Hematopoietic multipotent progenitor cell treated with erythropoietin and hydrocortisone succinate and interleukin-3 and kit ligand, for 6 days (in vitro differentiated cells): ENCODE measurements around the gene PIP5KL1.

ENCODE experiments used
- DNase-seq: peaks from one replicate; pipeline ENCODE4 v3.0.0-alpha.2; 2015

PIP5KL1 gene

DNA sequence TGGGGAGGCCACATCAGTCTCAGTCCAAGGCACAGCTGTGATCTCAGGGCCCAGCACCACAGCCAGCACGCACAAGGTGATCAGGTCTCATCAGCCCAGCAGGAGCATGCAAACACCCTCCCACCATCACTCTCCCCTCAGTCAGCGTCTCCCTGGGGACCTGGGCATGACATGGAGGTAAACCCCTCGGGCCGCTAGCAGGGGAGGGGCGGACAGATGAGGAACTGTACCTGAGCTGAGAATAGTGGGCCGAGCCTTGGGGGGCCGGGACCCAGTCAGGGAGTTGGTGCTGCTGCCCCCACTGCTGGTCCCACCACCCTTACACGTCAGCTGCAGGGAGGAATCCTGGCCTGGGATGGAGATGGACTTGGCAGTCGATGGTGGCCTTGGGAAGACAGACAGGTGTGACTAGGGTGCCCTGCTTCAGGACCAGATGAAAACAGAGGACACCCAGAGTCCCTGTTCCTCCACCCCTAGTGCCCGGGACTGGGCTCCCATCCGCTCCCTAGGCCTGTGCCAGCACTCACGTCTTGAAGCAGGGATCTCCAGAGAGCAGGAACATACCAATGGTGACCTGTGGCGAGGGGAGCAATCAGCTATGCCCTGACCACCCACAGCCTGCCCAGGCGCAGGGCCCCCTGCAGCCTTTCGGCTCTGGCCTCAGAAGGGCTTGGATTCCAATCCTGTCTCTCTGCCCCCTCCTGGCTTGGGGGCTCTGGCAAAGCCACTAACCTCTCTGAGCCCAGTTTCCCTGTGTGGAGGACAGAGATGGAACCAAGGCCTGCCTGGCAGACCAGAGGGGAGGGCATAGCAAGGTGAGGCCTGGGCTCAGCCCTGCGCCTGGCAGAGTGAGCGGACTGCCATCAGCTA is 17.5 kb upstream of the PIP5KL1 start:
- no peak for DNase-seq

DNA sequence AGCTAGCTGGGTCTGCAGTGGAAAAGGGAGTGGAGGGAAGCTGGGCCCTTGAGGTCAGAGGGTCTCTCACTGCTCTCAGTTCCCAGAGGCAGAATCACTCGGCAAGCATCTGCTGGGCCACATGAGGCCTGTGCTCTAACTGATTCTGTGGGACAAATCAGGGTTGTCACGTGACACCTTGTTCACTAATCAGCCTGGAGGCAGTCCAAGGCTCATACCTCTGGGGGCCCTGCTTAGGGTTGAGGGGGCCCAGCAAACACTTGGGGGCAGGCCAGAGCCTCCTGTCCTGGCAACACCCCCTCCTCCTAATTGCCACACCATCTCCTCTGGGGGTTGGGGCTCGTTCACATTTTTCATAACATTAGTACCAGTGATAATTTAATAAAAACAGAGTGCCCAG is 16.2 kb upstream of the PIP5KL1 start:
- no peak for DNase-seq

DNA sequence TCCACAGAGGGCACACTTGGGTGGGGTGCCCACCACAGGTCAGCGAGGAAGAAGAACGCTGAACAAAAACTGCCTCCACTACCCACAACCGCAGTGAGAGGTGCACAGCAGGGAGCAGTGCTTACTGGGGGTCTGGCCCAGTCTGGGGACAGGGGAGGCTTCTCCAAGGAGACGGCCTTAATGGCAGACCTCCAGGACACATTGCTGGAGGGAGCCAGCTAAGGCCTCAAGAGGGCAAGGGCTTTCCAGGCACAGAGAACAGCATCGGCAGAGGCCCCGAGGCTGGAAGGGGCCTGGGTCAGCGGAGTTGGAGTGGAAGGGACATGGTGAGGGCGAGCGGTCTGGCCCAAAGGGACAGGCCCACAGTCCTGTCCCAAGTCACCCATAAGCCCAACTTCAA is 15.4 kb upstream of the PIP5KL1 start:
- no peak for DNase-seq

DNA sequence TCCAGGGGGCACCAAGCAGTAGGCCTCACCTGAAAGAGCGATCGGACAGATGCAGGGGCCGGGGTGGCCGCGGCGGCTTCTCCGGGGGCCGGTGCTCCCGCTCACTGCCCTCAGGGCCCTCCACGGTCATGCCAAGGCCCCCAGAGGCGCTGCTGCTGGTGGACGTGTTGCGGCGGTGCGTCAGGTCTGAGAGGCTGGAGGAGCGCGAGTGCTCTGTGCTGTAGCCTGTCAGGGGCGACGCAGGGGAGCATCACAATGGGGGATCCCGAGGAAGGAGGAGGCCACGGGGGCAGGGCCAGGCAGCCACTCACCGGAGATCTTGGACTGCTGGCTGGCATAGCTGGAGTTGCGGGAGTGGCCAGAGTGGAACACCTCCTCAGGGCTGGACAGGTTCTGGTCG is 14.8 kb upstream of the PIP5KL1 start:
- DNase-seq: no peak

DNA sequence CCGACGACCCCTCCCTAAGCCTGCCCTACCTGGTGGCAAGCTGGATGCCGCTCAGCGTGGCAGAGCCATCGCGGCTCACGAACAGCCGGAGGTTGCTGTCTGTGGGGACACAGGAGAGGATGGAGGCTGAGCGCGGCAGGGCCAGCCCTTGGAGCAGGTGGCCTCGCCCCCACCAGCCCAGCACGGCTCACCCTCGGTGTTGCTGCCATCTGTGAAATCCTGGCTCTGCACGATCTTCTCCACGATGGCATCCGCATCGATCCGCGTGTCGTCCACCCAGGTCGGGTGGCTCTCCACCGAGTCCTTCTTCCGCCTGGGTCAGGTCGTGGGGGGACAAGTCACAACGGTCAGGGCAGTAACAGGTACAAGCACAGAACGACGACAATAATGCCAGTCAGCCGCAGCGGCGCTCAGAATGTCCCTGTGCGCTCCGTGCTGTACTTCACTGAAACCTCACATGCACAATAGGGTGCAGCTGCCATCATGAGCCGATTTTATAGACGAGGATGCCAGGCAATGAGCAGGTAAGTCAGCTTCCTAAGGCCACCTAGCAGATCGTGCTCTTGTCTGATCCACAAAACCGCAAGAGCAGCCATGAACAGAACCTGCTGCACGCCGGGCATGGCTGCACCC is 14.1 kb upstream of the PIP5KL1 start:
- no peak for DNase-seq

DNA sequence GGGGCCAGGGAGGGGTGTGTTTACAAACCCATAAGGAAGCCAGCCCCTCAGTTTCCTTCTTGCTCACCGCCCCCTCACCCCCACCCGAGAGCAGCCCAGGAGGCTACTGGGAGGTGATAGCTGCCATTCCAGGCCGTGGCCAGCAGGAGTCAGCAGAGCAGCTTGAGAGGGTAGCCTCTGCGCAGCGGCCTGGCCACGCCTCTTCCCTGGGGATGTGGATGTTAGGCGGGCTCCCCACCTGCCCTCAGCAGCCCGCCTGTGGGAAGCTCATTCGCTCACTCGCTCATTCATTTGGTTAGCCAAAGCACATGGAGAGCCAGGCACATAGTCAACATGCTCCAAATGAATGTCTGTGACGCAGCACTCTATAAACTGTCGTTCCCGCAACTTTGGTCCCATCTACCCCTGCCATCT is 13.2 kb upstream of the PIP5KL1 start:
- DNase-seq: peak; percentile 83

DNA sequence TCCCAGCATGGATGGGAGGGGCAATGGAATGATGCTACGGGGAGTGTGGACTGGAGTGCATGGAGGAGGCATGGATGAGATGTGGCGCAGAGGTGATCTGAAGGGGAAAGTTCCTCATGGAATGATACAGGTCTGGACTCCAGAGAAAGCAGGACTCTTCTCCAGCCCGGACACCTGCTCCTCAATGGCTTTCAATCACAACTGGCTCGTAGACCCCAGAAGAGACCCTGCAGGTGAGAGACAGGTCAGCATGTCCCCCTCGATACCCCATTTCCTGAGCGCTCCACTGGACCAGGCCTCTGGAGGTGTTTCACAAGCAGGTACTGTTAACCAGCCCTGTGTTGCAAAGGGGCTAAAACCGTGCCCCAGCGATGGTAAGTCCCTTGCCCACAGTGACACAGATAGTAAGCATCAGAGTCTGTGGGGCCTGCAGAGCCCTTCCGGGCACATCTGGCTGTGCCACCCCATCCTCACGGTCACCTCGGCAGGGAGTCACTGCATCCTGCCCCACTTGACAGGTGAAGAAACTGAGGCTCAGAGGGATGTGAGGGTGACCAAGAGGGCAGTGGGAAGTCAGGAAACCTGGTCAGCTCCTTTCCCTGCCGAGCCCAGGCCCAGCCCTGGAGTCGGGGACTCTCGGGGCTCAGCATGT is 12.6 kb upstream of the PIP5KL1 start:
- DNase-seq: no peak

DNA sequence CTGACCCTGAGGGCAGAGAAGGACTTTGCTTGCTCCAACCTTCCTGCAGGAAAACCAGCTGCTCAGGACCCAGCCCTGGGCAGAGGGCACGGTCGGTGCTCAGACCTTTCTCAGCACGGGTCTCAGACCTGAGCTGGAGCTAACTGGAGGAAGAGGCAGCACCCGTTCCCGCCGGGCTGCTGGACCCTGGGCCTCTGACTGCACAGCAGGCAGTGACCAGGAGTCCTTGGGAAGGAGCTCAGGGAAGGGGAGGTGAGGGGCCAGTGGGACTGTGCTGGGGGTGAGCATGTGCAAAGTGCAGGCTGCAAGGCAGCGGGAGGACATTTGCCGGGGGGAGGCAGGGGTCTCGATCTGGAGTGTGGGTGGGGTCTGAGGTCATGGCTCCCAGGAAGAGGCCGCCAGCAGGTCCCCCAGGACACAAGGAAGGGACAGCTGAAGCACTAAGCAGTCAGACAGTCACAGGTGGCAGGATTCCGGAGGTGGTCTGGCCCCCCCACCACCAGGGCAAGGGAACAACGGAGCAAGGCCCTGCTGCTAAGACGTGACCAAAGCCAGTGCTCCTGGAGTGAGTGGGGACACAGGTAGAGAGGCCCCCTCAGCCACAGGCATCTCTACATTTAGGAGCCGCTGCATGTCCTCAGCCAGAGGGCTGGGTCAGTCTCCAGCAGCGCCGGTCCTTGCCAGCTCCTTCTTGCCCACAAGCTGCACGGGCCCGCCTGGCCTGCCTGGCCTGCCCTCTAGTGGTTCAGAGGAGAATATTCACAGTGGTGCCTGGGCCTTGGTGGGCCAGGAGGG is 11.8 kb upstream of the PIP5KL1 start:
- peak; percentile 88 for DNase-seq

DNA sequence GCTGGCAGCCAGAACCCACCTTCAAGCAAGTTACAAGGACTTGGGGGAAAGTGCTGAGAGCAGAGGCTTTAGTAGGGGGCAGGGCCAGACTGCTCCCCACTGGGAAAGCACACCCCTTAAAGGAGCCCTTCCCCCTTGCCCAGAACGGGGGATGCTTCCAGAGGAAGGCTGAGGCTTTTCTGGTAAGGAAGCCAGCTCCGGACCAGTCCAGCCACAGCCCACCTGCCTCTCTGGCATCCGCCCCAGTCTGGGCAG is 11.3 kb upstream of the PIP5KL1 start:
- DNase-seq: no peak

DNA sequence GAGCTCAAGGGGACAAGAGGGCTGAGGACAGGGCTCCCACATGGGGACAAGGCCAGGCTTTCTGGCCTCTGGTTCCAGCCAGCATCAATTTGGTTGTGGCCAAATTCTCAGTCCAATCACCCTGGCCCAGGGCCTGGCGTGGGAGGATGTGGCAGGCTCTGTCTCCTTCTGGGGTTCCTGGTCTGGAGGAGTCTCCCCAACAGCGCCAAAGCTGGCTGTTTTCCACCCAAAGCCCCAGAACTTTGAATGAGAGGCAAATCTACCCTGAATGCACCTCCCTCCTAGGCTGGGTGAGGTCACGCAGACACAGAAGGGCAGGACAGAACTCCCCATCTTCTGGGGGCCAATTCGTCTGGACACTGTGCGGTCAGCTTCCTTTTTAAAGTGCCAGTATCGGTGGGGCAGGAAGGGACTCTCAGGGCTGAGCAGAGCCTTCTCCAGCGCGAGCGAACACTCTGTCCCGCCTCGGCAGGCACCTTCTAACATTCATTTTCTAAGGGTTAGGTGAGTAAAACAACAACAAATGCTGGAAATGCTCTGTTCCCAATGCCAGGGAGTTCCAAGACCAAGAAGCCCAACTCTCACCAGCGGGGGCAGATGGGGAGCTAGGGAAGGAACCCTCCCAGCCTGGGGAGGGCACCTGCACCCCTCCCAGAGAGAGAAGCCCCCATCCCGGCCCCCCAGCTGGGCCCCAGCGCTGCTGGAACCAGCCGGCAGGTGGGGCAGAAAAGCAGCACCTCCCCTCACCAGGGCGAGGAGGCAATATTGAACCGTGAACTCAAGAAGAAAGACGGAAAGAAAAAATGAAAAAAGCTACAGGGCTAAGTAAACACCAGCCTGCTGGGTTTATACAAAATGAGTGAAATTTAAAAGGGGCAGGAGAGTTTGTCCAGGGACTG is 10.7 kb upstream of the PIP5KL1 start:
- no peak for DNase-seq

DNA sequence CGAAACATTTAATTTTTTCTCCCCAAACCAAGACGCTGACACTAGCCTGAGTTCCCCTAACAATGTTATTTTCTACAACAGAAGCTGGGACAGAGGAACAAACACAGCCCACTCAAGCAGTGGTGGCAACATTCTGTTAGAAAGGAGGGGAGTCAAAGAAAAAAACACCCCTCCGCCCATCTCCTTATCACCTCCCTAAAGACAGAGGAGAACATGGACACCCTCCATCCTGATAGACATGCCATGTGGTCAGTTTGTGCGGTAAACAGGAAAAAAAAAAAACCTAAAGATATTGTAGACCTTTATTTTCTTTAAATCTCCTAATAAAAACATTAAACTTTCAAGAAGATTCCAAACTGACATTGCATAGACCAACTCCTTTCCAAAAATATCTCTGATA is 10.0 kb upstream of the PIP5KL1 start:
- peak; percentile 82 for DNase-seq

DNA sequence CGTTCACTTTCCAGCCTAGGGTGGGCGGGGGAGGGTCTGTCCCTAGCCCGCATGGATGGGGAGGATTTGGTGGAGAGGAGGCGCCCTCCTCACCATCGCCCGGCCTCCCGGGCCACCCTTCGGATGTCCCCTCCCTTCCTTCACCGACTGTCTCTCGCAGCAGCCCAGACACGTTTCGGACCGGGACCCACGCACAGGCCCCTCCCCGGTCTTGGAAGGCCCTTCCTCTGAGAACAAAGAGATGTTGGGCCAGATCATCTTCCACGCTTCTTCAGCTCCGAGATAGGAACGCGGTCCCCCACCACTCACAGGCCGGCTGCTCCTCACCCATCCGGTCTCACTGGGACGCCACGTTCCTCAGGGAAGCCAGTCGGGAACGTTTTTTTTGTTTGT is 7.7 kb upstream of the PIP5KL1 start:
- no peak for DNase-seq

DNA sequence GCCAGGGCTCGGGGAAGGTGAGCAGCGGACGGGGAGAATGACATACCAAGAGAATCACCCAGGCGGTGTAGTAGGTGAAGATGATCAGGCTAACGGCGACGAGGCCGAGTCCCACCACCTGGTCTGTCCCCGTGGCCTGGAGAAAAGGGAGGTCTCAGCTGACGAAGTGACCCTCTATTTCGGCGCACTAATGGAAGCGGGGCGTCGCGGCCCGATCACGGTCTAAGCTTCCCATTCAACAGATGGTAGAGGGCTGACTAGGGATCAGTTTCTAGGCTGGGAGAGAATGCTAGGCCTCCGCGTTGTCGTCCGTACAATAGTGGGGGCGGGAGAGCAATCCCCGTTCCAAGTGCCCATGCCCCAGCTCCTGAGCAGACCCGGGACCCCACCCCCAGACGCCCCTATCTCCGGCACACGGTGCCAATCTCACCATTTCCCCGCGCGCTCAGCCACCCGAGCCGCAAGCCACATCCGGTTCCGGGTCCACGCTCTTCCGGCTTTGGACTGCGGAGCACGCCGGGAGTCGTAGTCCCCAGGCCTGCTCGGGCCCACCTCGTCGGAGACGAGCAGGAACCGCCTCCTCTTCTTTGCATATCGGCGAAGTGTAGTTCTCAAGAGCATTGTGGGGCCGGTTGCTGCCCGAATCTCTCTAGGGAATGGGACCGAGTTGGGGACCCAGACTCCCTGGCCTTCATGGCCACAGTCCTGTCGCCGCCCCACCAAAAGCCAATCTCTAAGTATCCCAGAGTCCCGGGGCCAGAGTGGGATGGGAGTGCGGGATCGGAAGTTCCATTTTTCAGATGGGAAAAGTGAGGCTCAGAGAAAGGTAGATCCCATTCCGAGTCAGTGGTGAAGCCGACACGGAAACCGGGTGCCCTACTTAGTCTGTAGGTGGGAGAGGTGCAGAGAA is 7.1 kb upstream of the PIP5KL1 start, which contains the start of gene DPM2:
DPM2 (minus strand) TSS at position 467 of the 910 bp plus-strand sequence; CDS start at position 433, 34 bp downstream.
- DNase-seq: peak; percentile 96

DNA sequence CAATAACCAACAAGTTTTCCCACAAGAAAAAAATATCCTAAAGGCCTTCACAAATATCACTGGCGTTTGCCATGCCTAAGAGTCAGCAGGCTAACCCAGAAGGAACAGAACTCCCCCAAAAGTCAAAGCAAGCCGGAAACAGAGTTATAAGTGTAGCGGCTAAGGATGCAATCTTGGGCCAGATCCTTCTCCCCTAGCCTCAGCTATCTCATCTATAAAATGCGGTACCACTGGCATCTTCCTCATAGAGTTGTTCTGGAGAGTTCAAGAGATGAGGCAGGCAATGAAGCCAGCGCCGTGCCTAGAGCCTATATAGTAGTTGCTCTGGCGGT is 6.4 kb upstream of the PIP5KL1 start:
- peak; percentile 58 for DNase-seq

DNA sequence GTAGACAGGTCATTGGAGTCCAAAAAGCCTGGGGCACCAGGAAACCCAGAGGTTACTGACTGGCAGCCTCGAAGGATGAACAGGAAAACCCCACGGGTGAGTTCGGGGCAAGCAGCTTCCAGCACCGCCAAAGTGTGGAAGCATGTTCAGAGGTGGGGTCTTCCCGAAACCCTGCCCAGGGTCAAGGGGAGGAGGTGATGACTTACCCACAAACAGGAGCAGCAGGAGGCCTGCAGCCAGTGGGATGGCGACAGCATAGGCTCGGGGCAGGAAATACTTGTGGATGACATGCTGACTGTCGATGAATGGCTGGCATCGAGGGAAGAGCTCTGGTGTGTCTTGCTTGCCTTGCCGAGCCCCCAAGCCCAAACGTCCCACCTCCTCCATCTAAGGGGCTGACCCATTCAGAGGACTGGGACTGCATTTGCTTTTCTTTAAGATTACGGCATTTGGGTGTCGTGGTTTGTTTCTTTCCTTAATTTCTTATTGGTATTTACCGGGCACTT is 5.8 kb upstream of the PIP5KL1 start:
- DNase-seq: no peak

DNA sequence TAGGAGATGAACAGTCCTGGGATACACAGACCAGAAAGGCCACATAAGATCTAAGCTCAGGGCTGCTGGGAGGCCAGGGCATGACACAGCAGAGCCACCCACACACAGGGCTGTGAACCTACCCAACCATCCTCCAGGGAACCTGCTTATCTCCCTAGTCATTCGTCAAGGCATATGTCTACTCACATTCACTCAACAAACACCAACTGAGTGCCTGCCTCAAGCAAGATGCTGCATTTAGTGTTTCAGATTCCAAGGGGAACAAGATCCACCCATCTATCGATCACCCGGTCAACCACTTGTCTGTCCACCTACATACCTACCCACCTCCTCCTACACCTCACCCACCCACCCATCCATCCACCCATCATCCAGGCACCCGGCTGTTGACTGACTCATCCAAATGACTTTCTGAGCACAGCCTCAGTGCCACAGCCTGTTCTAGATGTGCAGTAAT is 5.2 kb upstream of the PIP5KL1 start:
- DNase-seq: peak; percentile 90

DNA sequence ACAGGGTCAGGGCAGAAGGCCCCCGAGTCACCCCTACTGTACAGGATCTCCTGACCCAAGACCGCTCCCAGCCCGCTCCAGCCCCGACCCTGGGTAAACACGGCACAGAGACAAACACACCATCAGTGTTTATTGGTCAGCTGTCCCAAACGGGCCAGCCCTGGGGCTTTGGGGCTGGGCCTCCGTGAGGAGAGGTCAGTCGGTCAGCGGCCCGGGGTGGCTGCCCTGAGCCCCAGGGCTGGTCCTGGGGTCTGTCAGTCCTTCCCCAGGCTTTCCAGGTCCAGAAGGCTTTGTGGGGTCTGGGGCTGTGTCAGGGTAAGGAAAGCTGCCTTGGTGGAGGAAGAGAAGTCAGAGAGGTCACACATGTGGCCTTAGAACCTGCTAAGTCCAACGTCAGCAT is 4.4 kb upstream of the PIP5KL1 start:
- no peak for DNase-seq

DNA sequence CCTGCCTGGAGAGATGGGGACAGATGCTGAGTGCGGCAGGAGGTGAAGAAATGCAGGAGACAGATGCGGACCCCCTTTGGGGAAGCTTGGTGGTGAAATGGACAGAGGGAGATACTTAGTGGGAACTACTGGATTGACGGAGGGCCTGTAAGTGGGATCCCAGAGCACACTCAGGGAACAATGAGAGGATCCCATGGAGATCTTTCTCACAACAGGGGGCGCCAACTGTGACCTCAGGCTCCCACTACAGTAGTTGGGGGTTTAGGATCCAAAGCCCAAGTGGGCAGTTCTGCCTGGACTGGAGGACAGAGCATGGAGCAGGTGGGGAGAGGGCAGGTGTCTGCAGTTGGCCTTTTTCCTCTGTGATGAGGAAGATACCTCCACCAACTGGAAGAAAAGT is 3.7 kb upstream of the PIP5KL1 start:
- DNase-seq: no peak

DNA sequence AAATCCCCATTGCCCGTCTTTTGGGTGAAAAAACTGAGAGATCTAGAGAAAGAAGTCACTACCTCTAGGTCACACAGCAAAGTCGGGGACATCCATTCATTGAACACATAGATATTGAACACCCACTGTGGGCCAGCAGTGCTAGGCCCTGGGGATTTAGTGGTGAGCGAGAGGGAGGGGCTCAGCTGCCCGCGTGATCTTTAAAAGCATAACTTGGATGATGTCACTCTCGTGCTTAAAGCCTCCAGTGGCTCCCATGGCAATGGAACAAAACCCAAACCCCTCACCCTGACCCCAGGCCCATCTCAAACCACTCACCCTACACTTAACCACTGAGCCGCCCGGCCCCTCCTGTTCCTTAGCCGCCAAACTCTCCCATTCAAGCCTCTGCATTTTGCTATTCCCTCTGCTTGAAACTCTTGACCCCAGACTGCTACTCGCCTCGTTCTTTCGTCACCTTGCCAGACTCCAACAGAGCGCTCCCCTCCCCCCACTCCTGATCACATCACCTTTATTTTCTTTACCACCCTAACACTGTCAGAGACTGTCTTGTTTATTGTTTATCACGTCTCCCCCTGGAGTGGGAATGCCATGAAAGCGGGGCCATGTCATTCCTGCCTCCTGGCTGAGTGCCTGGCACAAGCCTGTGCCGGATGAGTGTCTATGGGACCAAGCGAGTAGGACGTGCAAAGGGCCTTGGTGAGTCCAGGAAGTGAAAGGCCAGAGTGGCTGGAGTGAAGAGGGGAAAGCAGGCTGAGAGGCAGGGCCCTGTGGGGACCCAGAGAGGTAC is 710 bp upstream of the PIP5KL1 start:
- DNase-seq: peak; percentile 55

DNA sequence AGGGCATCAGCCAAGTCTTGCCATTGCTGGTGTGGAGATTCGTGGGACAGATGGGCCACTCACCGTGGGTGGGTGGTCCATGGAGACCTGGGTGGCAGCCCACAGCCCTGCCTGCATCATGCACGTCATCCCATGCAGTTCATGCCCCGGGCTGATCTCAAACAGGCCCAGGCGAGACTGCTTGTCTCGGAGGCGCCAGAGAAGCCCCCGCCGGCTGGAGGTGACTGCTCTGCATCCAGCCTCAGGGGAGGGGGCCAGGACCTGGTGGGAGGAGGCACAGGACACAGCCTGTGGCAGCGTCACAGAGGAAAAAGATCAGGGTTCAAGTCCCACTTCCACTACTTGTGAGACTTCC is 975 bp downstream of the PIP5KL1 start:
- no peak for DNase-seq
